Tibial nerve (tissue), 3 donors: ENCODE data around the gene OR10K2.
"Not testable (repeated sequence)": the region's sequence is repeated elsewhere in the genome, so short reads cannot be mapped to it uniquely, and the experiment has no call there.

ENCODE experiments used
- POLR2A ChIP-seq, 2 donors: fragments of 450-650 bp; IDR thresholded peaks; one replicate each; pipeline ENCODE4 v1.6.1; 2017; ENCODE audit warnings: antibody characterized with exemption in 2 of 2, mild to moderate bottlenecking in 2 of 2, moderate library complexity in 2 of 2
- TF ChIP-seq, protein P1 (sequence below), 5 experiments: fragments of 200-600 bp in 3 of 5; fragments of 450-650 bp in 2 of 5; sonication (generic) in 3 of 5; IDR thresholded peaks; one replicate each; pipeline ENCODE4 v1.5.1; 2016 to 2019; ENCODE audit warnings: antibody characterized with exemption in 5 of 5, mild to moderate bottlenecking in 3 of 5, moderate library complexity in 2 of 5

DNA sequence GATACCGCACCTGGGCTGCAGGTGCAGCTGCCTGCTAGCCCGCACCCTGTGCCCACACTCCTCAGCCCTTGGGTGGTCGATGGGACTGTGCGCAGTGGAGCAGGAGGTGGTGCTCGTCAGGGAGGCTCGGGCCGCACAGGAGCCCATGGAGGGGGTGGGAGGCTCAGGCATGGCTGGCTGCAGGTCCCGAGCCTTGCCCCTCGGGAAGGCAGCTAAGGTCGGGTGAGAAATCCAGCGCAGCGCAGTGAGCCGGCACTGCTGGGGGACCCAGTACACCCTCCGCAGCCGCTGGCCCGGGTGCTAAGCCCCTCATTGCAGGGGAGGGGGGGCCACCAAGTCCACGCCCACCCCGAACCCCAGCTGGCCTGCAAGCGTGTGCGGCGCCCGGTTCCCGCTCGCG is 51.9 kb downstream of the OR10K2 start:
- TF ChIP-seq, protein P1, sequence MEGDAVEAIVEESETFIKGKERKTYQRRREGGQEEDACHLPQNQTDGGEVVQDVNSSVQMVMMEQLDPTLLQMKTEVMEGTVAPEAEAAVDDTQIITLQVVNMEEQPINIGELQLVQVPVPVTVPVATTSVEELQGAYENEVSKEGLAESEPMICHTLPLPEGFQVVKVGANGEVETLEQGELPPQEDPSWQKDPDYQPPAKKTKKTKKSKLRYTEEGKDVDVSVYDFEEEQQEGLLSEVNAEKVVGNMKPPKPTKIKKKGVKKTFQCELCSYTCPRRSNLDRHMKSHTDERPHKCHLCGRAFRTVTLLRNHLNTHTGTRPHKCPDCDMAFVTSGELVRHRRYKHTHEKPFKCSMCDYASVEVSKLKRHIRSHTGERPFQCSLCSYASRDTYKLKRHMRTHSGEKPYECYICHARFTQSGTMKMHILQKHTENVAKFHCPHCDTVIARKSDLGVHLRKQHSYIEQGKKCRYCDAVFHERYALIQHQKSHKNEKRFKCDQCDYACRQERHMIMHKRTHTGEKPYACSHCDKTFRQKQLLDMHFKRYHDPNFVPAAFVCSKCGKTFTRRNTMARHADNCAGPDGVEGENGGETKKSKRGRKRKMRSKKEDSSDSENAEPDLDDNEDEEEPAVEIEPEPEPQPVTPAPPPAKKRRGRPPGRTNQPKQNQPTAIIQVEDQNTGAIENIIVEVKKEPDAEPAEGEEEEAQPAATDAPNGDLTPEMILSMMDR (IDR thresholded peaks at IDR 0.05), result not testable (repeated sequence)
- not testable (repeated sequence) for TF ChIP-seq POLR2A (IDR thresholded peaks at IDR 0.05)
